ENCODE data around the gene MRAP.
"Not testable (repeated sequence)": the region's sequence is repeated elsewhere in the genome, so short reads cannot be mapped to it uniquely, and the experiment has no call there.

MRAP gene

GRCh38 chr21:32298658-32299081, at the start of gene MRAP:
MRAP (plus strand) TSS chr21:32298855; CDS start chr21:32298972, 117 bp downstream.
- no peak for DNase-seq

- DNase-seq = no peak
Observed at GRCh38 chr21:32249511-32250280, 49.0 kb upstream of the MRAP start.

GRCh38 chr21:32252136-32252535, 46.5 kb upstream of the MRAP start:
- no peak for DNase-seq

- no peak for DNase-seq
Observed at GRCh38 chr21:32253215-32253641, 45.4 kb upstream of the MRAP start.

- DNase-seq = no peak
Observed at GRCh38 chr21:32256251-32256650, 42.4 kb upstream of the MRAP start.

GRCh38 chr21:32256873-32257620, 41.6 kb upstream of the MRAP start:
- peak in 1 of 2 experiments; percentile 17 for DNase-seq

GRCh38 chr21:32257962-32258785, 40.5 kb upstream of the MRAP start:
- DNase-seq = peak; percentile 61 to 62

- not testable (repeated sequence) for DNase-seq
Observed at GRCh38 chr21:32258786-32259048, 39.9 kb upstream of the MRAP start.

GRCh38 chr21:32260130-32260529, 38.5 kb upstream of the MRAP start:
- no peak for DNase-seq

- no peak for DNase-seq
Observed at GRCh38 chr21:32261929-32262328, 36.7 kb upstream of the MRAP start.

- not testable (repeated sequence) for DNase-seq
Observed at GRCh38 chr21:32265321-32265720, 33.3 kb upstream of the MRAP start.

GRCh38 chr21:32270748-32271147, 27.9 kb upstream of the MRAP start:
- no peak for DNase-seq

GRCh38 chr21:32276671-32277070, 22.0 kb upstream of the MRAP start:
- no peak for DNase-seq

- DNase-seq = no peak
Observed at GRCh38 chr21:32278103-32278502, 20.6 kb upstream of the MRAP start.

GRCh38 chr21:32278518-32279376, 19.9 kb upstream of the MRAP start, which contains the start of gene MIS18A:
MIS18A (minus strand) TSS chr21:32279049; CDS start chr21:32279014, 35 bp downstream.
- DNase-seq = peak; percentile 82 to 88

- DNase-seq = no peak
Observed at GRCh38 chr21:32279377-32279680, 19.3 kb upstream of the MRAP start.

GRCh38 chr21:32281531-32281930, 17.1 kb upstream of the MRAP start:
- no peak for DNase-seq

- DNase-seq = no peak
Observed at GRCh38 chr21:32282992-32283391, 15.7 kb upstream of the MRAP start.

- DNase-seq = no peak
Observed at GRCh38 chr21:32285476-32285875, 13.2 kb upstream of the MRAP start.

GRCh38 chr21:32297449-32297848, 1.2 kb upstream of the MRAP start:
- DNase-seq = no peak

- DNase-seq = no peak
Observed at GRCh38 chr21:32298148-32298559, 501 bp upstream of the MRAP start.

- no peak for DNase-seq
Observed at GRCh38 chr21:32299695-32300094, 1.0 kb downstream of the MRAP start.

All from SHP77 (cell line).